Upper lobe of right lung (tissue), 1 donor: Measurements from ENCODE around the gene PCSK2. TPM values are rescaled to one million over a fixed set of nuclear protein-coding genes. Genes with fewer than 3 reads are reported as not detected.

Experiments used
- ATAC-seq: fragments of 200-7000 bp; cut with Tn5 transposase; one replicate; pipeline ENCODE4 v1.9.1; 2020; ENCODE audit warnings: mild to moderate bottlenecking, moderate library complexity
- DNase-seq: peaks from one replicate; pipeline ENCODE4 v3.0.0-alpha.2; 2020
- H3K27ac ChIP-seq: fragments of 200-600 bp; one replicate; pipeline ENCODE4 v1.8.0; 2022
- H3K27me3 ChIP-seq: fragments of 200-600 bp; one replicate; pipeline ENCODE4 v1.8.0; 2022; ENCODE audit warnings: mild to moderate bottlenecking
- H3K36me3 ChIP-seq: fragments of 200-600 bp; one replicate; pipeline ENCODE4 v1.8.0; 2022
- H3K4me1 ChIP-seq: fragments of 200-600 bp; one replicate; pipeline ENCODE4 v1.8.0; 2022
- H3K4me3 ChIP-seq: fragments of 200-600 bp; one replicate; pipeline ENCODE4 v1.8.0; 2022; ENCODE audit warnings: mild to moderate bottlenecking
- H3K9me3 ChIP-seq: fragments of 200-600 bp; one replicate; pipeline ENCODE4 v1.8.0; 2022
- intact Hi-C: fragments of 100-400 bp; cut with DNase I; formaldehyde crosslinking; loops from one replicate; pipeline ENCODE4 v1.11.0; 2022
- total RNA-seq: library from RNA; stranded (reverse); fragmentation: NEBNext Ultra II Directional; extraction: Animal tissue kit (Norgen Biotek cat#: 25700); gene quantifications from one replicate; pipeline ENCODE4 v1.2.1, GENCODE V29; 2021
- TF ChIP-seq, protein P1 (sequence below): fragments of 200-600 bp; IDR thresholded peaks from one replicate; pipeline ENCODE4 v1.8.0; 2022; ENCODE audit warnings: antibody characterized with exemption
- donor health status: DM: no; HTN: yes; CAD: no; lungs with severe emphysema.

The PCSK2 gene
- total RNA-seq, 1 donor from 2014 or later: 17.7 TPM

- peaks cover 61% of the 10 kb centered on the region for H3K27me3 ChIP-seq
- intact Hi-C loops: no loop called here
- H3K27ac ChIP-seq: no peak overlapping the region
- TF ChIP-seq, protein P1, sequence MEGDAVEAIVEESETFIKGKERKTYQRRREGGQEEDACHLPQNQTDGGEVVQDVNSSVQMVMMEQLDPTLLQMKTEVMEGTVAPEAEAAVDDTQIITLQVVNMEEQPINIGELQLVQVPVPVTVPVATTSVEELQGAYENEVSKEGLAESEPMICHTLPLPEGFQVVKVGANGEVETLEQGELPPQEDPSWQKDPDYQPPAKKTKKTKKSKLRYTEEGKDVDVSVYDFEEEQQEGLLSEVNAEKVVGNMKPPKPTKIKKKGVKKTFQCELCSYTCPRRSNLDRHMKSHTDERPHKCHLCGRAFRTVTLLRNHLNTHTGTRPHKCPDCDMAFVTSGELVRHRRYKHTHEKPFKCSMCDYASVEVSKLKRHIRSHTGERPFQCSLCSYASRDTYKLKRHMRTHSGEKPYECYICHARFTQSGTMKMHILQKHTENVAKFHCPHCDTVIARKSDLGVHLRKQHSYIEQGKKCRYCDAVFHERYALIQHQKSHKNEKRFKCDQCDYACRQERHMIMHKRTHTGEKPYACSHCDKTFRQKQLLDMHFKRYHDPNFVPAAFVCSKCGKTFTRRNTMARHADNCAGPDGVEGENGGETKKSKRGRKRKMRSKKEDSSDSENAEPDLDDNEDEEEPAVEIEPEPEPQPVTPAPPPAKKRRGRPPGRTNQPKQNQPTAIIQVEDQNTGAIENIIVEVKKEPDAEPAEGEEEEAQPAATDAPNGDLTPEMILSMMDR: no peak
- ATAC-seq (peak; percentile 5), DNase-seq (peak; percentile 71)
- H3K4me3 ChIP-seq: peak overlapping the region; percentile 20
- no peaks in the 10 kb centered on the region for H3K9me3 ChIP-seq
- no peaks in the 10 kb centered on the region for H3K36me3 ChIP-seq
- peaks cover 5% of the 10 kb centered on the region for H3K4me1 ChIP-seq
Observed at GRCh38 chr20:17228624-17229061, 1.8 kb downstream of the PCSK2 start.

GRCh38 chr20:17229256-17229655, 2.4 kb downstream of the PCSK2 start:
- Histone ChIP-seq H3K4me3 (no peak overlapping the region), H3K4me1 (peaks cover 5% of the 10 kb centered on the region), H3K36me3 (no peaks in the 10 kb centered on the region), H3K27me3 (peaks cover 57% of the 10 kb centered on the region), H3K27ac (no peak overlapping the region), H3K9me3 (no peaks in the 10 kb centered on the region)
- no peak for ATAC-seq
- TF ChIP-seq, protein P1: no peak
- intact Hi-C loops: no loop called here
- no peak for DNase-seq

DNA sequence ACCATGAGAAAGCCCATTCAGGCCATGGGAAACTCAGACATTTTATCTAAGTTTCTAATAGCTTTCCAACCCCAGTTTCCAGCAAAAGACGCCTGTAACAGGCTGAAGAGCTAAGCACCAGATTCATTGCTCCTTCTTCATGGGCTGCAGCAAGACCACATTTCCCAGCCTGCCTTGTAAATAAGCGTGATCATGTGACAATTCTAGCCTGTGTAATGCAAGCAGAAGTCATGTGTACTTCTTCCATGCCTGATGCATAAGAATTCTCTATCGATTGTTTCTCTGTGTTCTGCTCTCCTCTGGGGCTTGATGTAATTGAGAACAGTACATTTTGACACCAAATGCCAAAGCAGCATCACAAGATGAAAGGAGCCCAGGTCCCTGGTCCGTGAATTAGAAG, 6.8 kb downstream of the PCSK2 start:
- intact Hi-C loops: no loop called here
- Histone ChIP-seq H3K36me3 (no peaks in the 10 kb centered on the region), H3K4me1 (no peaks in the 10 kb centered on the region), H3K9me3 (no peaks in the 10 kb centered on the region), H3K27me3 (peaks cover 18% of the 10 kb centered on the region), H3K4me3 (no peak overlapping the region), H3K27ac (no peak overlapping the region)
- TF ChIP-seq, protein P1: no peak
- ATAC-seq: no peak
- DNase-seq: no peak

DNA sequence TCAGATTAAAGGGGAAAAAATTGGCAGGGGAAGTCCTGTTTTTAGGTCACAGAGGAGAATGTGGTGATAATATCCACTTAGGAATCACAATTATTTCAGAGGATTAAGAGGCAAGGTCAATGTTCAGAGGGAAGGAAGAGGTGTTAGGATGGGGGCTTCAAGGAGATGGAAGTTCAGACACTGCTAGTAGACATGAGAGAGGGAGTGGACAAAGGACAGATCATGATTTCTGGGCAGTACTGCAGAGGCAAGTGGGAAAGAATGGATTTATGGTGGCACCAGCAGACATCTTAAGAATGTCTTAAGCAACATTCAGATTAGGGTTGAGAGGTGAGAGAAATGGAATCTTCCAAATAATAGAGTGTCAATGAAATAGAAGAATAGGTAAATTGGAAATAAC, 9.9 kb downstream of the PCSK2 start:
- no peaks in the 10 kb centered on the region for H3K27me3 ChIP-seq
- H3K36me3 ChIP-seq: no peaks in the 10 kb centered on the region
- ATAC-seq (no peak), DNase-seq (no peak)
- no peaks in the 10 kb centered on the region for H3K9me3 ChIP-seq
- no peak overlapping the region for H3K27ac ChIP-seq
- no peak overlapping the region for H3K4me3 ChIP-seq
- no peaks in the 10 kb centered on the region for H3K4me1 ChIP-seq
- intact Hi-C loops: no loop called here
- TF ChIP-seq, protein P1: no peak

GRCh38 chr20:17248224-17248623, 21.4 kb downstream of the PCSK2 start:
- TF ChIP-seq, protein P1: no peak
- Histone ChIP-seq H3K4me1 (no peaks in the 10 kb centered on the region), H3K27ac (no peak overlapping the region), H3K27me3 (no peaks in the 10 kb centered on the region), H3K36me3 (no peaks in the 10 kb centered on the region), H3K4me3 (no peak overlapping the region), H3K9me3 (no peaks in the 10 kb centered on the region)
- intact Hi-C loops: no loop called here
- DNase-seq (no peak), ATAC-seq (no peak)

GRCh38 chr20:17262786-17263185, 35.9 kb downstream of the PCSK2 start:
- intact Hi-C loops: no loop called here
- DNase-seq (no peak), ATAC-seq (no peak)
- Histone ChIP-seq H3K27me3 (no peaks in the 10 kb centered on the region), H3K27ac (no peak overlapping the region), H3K9me3 (no peaks in the 10 kb centered on the region), H3K4me3 (no peak overlapping the region), H3K36me3 (no peaks in the 10 kb centered on the region), H3K4me1 (no peaks in the 10 kb centered on the region)
- TF ChIP-seq, protein P1: no peak
